Activated T-cell treated with anti-CD3 and anti-CD28 coated beads, Interleukin-2, amount 50 U/mL, for 24 hours (primary cell): Measurements from ENCODE around the gene DRC1.

Experiments
- DNase-seq: peaks from one replicate; pipeline ENCODE4 v3.0.0-alpha.2; 2020
- H3K27ac Mint-ChIP-seq: 2 replicates; pipeline ENCODE4 v1.8.0; 2020; ENCODE audit warnings: mild to moderate bottlenecking, mixed read lengths
- H3K27me3 Mint-ChIP-seq: 2 replicates; pipeline ENCODE4 v1.8.0; 2020; ENCODE audit warnings: mixed read lengths
- H3K36me3 Mint-ChIP-seq: 2 replicates; pipeline ENCODE4 v1.8.0; 2020; ENCODE audit warnings: low read depth, mixed read lengths
- H3K4me1 Mint-ChIP-seq: 2 replicates; pipeline ENCODE4 v1.8.0; 2020; ENCODE audit warnings: low read depth, mixed read lengths
- H3K4me3 Mint-ChIP-seq: 2 replicates; pipeline ENCODE4 v1.8.0; 2020; ENCODE audit warnings: mild to moderate bottlenecking, moderate library complexity, mixed read lengths
- H3K9me3 Mint-ChIP-seq: 2 replicates; pipeline ENCODE4 v1.8.0; 2020; ENCODE audit warnings: mixed read lengths

The DRC1 gene

GRCh38 chr2:26488463-26489212 is 86.9 kb downstream of the DRC1 start:
- H3K9me3 Mint-ChIP-seq: no peaks in the 10 kb centered on the region
- H3K4me3 Mint-ChIP-seq: no peak overlapping the region
- no peak for DNase-seq
- no peaks in the 10 kb centered on the region for H3K36me3 Mint-ChIP-seq
- H3K27ac Mint-ChIP-seq: no peak overlapping the region
- peaks cover 2% of the 10 kb centered on the region for H3K4me1 Mint-ChIP-seq
- H3K27me3 Mint-ChIP-seq: no peaks in the 10 kb centered on the region

- peaks cover 4% of the 10 kb centered on the region for H3K4me1 Mint-ChIP-seq
- DNase-seq: no peak
- no peak overlapping the region for H3K27ac Mint-ChIP-seq
- H3K27me3 Mint-ChIP-seq: no peaks in the 10 kb centered on the region
- no peaks in the 10 kb centered on the region for H3K36me3 Mint-ChIP-seq
- no peaks in the 10 kb centered on the region for H3K9me3 Mint-ChIP-seq
- no peak overlapping the region for H3K4me3 Mint-ChIP-seq
Measured at GRCh38 chr2:26489213-26489850, 87.6 kb downstream of the DRC1 start.

GRCh38 chr2:26491563-26492167 is 89.9 kb downstream of the DRC1 start:
- Mint-ChIP-seq H3K4me1 (peaks cover 4% of the 10 kb centered on the region), H3K4me3 (no peak overlapping the region), H3K9me3 (no peaks in the 10 kb centered on the region), H3K27ac (no peak overlapping the region), H3K36me3 (no peaks in the 10 kb centered on the region), H3K27me3 (no peaks in the 10 kb centered on the region)
- no peak for DNase-seq

GRCh38 chr2:26492749-26493515 is 91.2 kb downstream of the DRC1 start:
- Mint-ChIP-seq H3K36me3 (no peaks in the 10 kb centered on the region), H3K27ac (no peak overlapping the region), H3K9me3 (no peaks in the 10 kb centered on the region), H3K27me3 (peaks cover 5% of the 10 kb centered on the region), H3K4me1 (peaks cover 4% of the 10 kb centered on the region), H3K4me3 (no peak overlapping the region)
- no peak for DNase-seq

- DNase-seq: no peak
- no peak overlapping the region for H3K4me3 Mint-ChIP-seq
- H3K4me1 Mint-ChIP-seq: peaks cover 4% of the 10 kb centered on the region
- H3K27me3 Mint-ChIP-seq: peaks cover 6% of the 10 kb centered on the region
- no peaks in the 10 kb centered on the region for H3K9me3 Mint-ChIP-seq
- no peaks in the 10 kb centered on the region for H3K36me3 Mint-ChIP-seq
- no peak overlapping the region for H3K27ac Mint-ChIP-seq
Measured at GRCh38 chr2:26493566-26493965, 91.8 kb downstream of the DRC1 start.

- H3K27ac Mint-ChIP-seq: no peak overlapping the region
- peaks cover 6% of the 10 kb centered on the region for H3K27me3 Mint-ChIP-seq
- H3K9me3 Mint-ChIP-seq: no peaks in the 10 kb centered on the region
- no peak overlapping the region for H3K4me3 Mint-ChIP-seq
- H3K36me3 Mint-ChIP-seq: no peaks in the 10 kb centered on the region
- H3K4me1 Mint-ChIP-seq: peaks cover 4% of the 10 kb centered on the region
- no peak for DNase-seq
Measured at GRCh38 chr2:26494199-26494598, 92.5 kb downstream of the DRC1 start.

GRCh38 chr2:26494891-26495290 is 93.2 kb downstream of the DRC1 start:
- peaks cover 6% of the 10 kb centered on the region for H3K27me3 Mint-ChIP-seq
- H3K9me3 Mint-ChIP-seq: no peaks in the 10 kb centered on the region
- H3K36me3 Mint-ChIP-seq: no peaks in the 10 kb centered on the region
- no peak for DNase-seq
- H3K4me3 Mint-ChIP-seq: no peak overlapping the region
- peaks cover 4% of the 10 kb centered on the region for H3K4me1 Mint-ChIP-seq
- H3K27ac Mint-ChIP-seq: no peak overlapping the region

GRCh38 chr2:26495705-26496297 is 94.1 kb downstream of the DRC1 start:
- H3K9me3 Mint-ChIP-seq: no peaks in the 10 kb centered on the region
- no peak overlapping the region for H3K27ac Mint-ChIP-seq
- H3K4me1 Mint-ChIP-seq: peaks cover 4% of the 10 kb centered on the region
- no peaks in the 10 kb centered on the region for H3K36me3 Mint-ChIP-seq
- no peak for DNase-seq
- no peak overlapping the region for H3K4me3 Mint-ChIP-seq
- H3K27me3 Mint-ChIP-seq: peaks cover 6% of the 10 kb centered on the region

GRCh38 chr2:26500406-26500805 is 98.7 kb downstream of the DRC1 start:
- no peaks in the 10 kb centered on the region for H3K36me3 Mint-ChIP-seq
- no peak for DNase-seq
- H3K4me3 Mint-ChIP-seq: no peak overlapping the region
- H3K4me1 Mint-ChIP-seq: peaks cover 8% of the 10 kb centered on the region
- H3K27me3 Mint-ChIP-seq: peaks cover 9% of the 10 kb centered on the region
- H3K9me3 Mint-ChIP-seq: no peaks in the 10 kb centered on the region
- no peak overlapping the region for H3K27ac Mint-ChIP-seq

- H3K4me3 Mint-ChIP-seq: peak overlapping the region; percentile 72
- H3K9me3 Mint-ChIP-seq: no peaks in the 10 kb centered on the region
- peaks cover 8% of the 10 kb centered on the region for H3K4me1 Mint-ChIP-seq
- peak overlapping the region; percentile 65 for H3K27ac Mint-ChIP-seq
- no peaks in the 10 kb centered on the region for H3K36me3 Mint-ChIP-seq
- peaks cover 3% of the 10 kb centered on the region for H3K27me3 Mint-ChIP-seq
- peak; percentile 92 for DNase-seq
Measured at GRCh38 chr2:26503231-26503880, 101.6 kb downstream of the DRC1 start.

GRCh38 chr2:26504002-26504401 is 102.3 kb downstream of the DRC1 start:
- Mint-ChIP-seq H3K36me3 (no peaks in the 10 kb centered on the region), H3K4me3 (peak overlapping the region; percentile 72), H3K4me1 (peaks cover 8% of the 10 kb centered on the region), H3K9me3 (no peaks in the 10 kb centered on the region), H3K27ac (peak overlapping the region; percentile 65), H3K27me3 (peaks cover 3% of the 10 kb centered on the region)
- DNase-seq: no peak

GRCh38 chr2:26506279-26506678 is 104.6 kb downstream of the DRC1 start:
- peaks cover 8% of the 10 kb centered on the region for H3K4me1 Mint-ChIP-seq
- no peaks in the 10 kb centered on the region for H3K9me3 Mint-ChIP-seq
- no peak for DNase-seq
- H3K4me3 Mint-ChIP-seq: no peak overlapping the region
- H3K27ac Mint-ChIP-seq: no peak overlapping the region
- H3K27me3 Mint-ChIP-seq: peaks cover 3% of the 10 kb centered on the region
- H3K36me3 Mint-ChIP-seq: no peaks in the 10 kb centered on the region
